Stimulated activated CD8-positive, alpha-beta memory T cell treated with anti-CD3 and anti-CD28 coated beads, Interleukin-7, amount 100 ng/mL, for 1 hour (primary cell): ENCODE measurements around the gene NHS.
"Not testable (repeated sequence)": the region's sequence is repeated elsewhere in the genome, so short reads cannot be mapped to it uniquely, and the experiment has no call there.

ENCODE experiments used
- DNase-seq, 2 donors: peaks; one replicate each; pipeline ENCODE4 v3.0.0-alpha.2; 2020; ENCODE audit warnings: low read depth in 2 of 2

Gene NHS

DNA sequence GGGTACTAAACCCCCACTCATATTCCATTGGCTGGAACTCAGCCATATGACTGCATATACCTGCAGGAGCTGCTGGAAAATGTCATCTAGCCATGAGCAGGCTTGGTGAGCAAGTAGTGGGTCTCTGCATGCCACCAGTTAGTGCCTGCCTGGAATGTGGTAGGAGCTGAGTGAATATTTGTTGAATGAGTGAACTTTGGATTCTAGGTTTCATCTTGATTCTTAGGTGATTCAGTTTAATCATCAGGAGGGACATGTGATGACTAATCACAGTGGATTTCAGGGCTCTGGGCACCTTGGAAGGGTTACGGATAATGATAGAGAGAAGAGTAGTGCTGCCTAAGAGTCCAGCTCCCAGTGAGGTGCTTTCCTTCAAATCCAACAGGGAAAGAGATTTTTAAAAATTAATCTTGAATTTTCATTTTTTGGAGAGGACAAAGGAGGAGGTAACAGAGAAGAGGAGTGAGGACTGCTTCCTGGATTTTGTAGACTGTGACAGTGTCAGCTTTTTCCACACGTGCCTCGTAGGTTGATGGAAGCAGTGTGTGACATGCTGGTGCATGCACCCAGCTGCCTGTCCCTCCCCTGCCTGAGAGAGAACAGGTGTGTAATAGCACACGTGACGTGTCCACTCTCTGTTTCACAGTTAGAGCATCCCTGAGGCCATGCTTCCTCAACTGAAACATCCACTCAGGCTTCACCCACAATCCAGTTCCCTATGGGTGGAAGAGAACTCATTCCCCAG lies 30.4 kb downstream of the NHS start:
- DNase-seq = no peak

DNA sequence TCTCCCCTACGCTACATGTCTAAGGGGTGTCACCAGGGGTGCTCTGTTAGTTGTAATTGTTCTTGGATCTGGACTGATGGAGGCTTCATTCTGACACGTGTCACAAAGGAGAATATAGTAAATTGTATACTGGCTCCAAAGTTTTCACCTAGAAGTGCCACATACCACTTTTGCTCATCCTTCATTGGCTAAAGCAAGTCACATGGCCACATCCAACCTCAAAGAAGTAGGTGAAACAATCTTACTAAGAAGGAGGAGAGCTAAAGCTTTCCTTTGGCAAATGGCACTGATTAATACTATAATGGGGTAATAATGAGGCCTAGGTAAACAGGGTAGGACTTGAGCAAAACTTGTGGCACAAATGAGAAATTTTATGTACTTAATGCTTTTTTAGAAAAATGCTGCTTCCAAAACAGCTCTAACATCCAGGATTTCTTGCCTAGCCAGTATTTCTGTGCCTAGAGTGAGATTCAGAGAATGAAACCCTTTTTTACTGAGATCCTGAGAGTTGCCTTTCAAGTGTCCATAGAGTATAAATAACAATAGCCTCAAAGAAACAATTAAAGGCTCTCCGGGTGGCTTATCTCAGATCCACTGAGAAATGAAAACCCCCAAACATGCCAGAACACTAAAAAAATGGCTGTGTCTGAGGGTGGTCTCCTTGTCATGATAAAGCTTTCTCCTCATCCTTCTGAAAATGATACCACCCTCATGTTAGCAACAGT lies 34.7 kb downstream of the NHS start:
- DNase-seq = no peak

DNA sequence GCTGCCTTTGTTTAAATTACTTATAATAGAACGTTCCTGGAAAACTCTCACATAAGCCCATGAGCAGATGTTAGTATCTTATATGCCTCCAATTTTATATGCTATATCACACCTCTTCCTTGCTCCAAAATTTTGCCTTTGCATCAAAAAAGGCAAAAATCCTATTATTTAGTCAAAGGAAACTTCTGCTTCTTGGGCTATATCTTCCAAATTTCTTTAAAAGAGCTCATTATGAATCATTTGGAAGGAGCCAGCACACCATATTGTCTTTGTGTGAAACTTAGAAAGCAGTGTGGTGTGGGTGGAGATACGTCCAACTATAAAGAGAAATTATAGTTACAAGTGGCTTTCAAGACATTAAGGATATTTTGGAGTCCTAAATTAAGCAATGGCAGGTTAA lies 35.7 kb downstream of the NHS start:
- DNase-seq = no peak

DNA sequence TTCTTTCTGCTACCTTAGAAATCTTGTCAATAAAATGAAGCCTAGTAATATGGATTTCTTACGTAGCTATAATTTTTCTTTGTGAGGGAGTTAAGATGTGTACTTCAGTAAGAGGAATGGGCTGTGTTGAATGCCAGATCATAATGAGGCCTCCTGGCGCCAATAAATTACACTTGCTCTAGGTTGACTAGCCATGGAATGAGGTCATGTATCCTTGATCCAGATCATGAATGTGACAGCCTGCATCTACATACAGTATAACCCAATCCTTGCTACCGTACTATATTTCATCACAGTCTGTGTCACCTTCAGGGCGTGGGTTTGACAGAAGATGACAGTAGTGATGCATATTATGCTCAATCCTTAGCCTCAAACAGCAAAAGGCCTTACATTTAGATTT lies 36.2 kb downstream of the NHS start:
- DNase-seq = no peak

DNA sequence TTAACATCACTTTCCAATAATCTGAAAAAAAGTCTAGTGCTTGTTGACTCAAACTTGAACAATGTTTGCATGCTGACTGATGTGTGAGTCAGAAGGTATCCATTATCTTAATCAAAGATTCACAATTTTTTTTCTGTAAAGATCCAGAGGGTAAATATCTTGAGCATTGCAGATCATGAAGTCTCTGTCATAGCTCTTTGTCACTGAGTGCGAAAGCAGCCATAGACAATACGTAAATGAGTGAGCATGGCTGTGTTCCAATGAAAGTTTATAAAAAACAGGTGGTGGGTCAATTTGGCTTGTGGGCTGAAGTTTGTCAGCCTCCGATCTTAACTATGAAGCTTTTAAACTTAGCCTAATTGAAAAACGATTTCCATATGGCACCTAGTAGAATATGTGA lies 37.7 kb downstream of the NHS start:
- no peak for DNase-seq

DNA sequence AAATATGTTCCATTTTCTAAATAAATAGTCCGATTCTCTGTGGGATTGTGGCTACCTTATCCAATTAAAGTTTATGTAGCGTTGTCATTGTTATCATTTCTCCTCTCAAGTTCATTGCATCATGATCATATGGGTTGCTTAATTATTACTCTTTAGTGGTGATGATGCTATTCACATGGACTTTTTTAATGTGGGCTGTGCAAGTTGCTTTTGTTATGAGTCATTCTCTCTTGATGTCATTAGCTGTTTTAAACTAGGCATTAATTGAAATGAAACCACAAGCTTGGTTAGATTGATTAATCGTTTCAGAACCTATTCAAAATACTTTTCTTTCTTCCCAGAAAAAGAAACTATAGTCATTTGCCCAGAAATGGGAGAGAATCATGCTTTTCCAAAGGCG lies 38.2 kb downstream of the NHS start:
- no peak for DNase-seq

DNA sequence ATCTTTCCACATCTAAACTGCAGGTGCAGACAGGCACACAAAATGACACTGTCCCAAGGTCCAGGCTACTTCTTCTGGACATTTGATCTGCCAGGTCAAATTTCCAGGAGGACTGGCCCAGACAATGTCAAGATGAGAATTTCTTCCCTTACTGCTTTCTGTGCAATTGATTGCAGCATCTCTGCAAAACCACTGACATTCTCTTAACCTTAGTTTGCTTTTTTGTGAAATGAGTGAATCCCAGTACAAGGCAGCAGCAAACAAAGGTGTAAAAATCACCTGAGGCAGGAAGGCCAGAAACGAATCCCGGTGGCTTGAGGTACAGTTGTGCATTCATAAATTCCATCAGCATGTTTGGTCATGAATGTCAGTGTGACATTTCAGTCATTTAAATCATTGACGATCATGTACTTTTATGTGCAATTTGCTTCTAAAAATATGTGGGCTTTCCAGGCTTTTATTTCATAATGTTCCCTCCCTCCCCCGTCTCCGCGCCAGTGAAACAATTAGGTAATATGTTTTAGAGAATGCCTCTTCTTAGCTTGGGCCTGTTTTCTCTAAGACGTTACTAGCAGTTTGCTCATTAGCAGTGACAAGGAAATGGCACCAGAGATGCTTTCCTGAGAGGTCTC lies 39.1 kb downstream of the NHS start:
- no peak for DNase-seq

DNA sequence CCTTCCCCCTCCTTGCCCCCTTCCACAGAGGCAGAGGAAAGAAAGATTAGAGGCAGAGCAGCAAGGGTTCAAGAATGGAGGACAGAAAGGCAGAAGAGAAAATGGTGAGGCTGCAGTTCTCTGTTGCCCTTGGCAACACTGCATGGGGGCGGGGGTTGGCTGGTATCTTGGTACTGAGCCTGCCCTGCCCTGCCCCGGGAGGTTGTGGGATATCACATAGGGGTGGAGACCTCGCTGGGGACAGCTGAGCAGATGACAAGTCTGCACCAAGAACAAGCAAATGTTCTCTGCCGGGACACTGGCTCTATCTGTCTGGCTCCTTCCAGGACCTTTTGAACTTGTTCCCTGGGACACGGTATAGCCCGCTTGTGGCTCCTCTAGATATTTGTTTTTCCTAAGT lies 39.8 kb downstream of the NHS start:
- no peak for DNase-seq

DNA sequence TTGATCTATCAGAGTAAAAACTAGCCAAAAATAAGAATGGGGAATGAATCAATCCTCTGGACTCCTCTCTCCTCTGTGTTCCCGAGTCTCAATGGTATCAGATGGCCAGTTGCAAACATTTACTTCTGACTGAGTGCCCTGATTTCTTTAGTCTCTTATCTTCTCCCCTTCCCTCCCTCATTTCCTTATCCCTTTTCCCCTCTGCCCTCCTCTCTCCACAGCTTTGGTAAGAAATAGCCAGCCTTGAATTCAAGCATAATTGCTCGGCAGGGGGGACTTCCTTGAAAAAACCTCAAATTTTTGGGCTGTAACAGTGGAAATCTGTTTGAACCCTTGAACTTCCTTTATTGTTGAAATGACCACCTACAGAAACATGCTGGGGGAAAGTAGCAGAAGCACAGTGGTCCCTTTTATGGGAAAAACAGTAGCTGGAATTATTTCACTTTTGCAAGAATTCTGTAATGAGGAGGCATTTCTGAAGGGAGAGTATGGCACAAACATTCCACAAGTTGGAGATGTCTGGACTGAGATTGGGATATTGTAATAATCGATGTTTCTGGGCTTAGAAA lies 40.3 kb downstream of the NHS start:
- DNase-seq = no peak

DNA sequence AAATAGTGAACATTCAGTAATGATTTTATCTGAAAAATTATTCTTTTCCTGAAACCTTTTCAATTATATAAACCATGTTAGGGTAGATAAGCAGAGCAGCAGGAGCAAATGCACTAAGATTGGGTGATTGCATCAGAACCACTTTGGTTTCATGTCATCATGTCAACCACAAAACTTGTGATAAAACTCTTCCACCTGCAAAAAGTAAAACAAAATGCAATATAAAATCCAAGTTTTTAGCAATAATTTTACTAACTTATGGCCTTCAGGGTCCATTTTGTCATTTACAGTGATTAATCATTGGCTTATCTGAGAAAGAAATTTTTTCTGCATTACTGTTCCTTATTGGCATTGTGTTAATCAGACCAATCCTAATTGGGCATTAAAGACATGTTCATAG lies 42.4 kb downstream of the NHS start:
- DNase-seq = no peak

DNA sequence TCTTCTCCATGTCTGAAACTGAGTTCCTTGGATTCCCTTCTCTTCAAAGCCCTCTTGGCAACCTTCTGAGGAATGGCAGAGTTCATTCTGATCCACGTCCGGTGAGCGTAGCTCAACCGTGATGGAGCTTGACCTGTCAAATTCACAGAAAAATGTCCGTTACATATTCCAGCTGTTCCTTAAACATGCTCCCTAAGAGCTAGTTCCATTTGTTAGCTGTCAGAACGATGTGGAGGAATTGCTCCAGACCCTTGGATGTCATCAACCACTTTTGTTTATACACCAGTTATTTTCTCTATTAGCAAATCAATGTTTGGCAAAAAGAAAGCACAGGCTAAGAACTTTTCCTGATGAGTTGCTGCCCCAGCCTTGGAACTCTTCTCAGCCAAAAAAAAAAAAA lies 50.1 kb downstream of the NHS start:
- no peak for DNase-seq

DNA sequence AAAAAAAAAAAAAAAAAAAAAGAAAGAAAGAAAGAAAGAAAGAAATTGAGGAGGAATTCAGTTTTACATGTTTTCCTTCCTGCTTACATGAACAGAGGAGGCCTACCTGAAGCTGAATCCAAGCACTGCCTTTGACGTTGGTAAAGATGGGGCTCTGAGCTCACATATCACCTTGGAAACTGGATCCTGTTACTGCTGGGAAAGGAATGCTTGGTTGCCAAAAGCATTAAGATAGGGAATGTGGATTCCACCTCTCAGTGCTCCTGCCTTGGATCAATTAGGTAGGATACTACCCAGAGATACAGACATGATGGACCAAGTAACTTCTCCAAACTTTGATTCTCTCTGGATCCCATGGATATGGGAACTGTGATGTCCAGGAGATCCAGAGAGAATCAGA lies 50.6 kb downstream of the NHS start:
- no peak for DNase-seq

DNA sequence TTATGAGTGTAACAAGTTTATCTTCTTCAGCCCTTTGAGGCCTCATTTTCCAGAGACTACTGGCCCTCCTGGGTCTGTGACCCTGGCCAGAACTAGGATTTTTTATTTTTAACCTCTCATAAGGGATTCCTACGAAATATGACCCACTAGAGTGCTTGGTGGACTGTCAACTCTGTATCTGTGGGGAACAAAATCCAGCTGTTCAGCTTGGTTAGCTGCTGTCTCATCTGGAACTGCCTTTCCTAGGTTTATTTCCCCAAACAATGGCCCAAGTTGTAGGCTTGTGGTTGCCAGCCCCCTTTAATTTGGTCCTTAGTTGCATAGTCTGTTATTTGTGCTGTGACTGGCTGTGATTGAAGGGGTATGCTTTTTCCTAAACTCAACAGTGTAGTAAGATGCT lies 56.2 kb downstream of the NHS start:
- DNase-seq = no peak

DNA sequence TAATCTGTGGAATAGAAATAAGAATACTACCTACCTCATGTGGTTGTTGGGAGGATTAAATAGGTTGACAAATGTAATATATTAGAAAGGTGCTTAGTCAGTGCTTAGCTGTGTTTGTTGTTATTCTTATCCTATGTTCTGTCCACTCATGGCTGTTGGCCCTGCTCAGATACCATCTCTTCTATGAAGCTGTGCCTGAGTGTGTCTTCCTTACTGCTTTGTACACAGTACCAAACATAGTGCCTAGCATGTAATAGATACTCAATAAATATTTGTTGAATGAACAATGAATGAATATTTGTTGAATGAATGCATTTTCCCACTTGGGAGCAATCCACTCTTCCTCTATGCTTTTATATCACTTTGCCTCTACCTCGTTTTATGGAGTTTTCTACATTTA lies 57.2 kb downstream of the NHS start:
- DNase-seq = no peak

DNA sequence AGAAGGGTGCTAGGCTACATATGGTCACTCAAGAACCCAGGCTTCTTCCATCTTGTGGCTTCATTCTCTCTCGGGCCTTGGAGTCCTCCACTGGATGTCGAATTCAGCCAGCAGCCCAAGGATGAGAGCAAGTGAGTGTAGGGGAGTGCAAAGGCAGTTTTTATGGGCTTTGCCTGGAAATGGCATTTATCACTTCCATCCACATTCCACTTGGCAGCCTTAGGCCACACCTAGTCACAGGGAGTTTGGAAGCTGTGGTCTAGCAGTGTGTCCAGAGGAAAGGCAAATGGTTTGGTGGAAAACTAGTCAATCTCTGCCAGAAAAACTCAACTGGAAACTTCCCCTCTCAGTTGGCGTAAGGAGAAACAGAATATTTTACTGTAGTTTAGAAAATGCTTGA lies 59.0 kb downstream of the NHS start:
- DNase-seq = no peak

DNA sequence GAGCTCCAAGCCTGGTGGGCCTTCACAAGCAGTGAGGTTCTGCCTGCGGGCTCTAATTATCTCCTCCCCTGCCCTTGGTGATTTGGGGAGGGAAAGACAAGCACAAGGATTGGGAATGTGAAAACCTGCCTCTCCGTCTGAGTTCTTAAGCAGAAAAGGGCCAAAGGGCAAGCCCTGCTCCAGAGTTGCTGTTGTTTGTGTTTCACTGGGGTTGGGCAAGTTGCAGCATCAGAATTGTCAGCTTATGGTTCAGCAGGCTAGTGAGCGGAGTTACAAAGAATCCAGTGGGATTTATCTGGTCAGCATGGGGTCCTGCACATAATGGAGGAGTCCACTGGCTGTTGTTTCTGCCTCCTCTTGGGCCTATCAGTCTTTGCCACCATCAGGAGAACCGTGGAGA lies 60.5 kb downstream of the NHS start:
- DNase-seq = no peak

DNA sequence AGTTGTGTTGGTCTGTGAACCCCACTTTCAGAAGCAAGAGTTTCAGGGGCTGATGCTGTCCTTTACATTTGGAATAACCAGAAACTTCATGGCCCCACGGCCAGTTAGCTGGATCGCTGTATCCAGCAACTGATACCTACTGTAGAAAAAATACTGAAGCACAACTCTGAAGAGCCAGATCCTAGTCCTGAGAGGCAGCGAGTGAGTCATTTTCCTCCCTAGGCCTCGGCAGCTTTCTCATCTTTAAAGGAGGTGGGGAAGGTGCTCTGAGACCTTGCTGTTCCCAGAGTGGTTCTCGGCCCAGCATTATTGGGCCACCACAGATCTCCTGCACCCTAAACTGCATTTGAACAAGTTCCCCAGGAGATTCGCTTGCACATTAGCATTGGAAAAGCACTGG lies 63.2 kb downstream of the NHS start:
- DNase-seq = no peak

DNA sequence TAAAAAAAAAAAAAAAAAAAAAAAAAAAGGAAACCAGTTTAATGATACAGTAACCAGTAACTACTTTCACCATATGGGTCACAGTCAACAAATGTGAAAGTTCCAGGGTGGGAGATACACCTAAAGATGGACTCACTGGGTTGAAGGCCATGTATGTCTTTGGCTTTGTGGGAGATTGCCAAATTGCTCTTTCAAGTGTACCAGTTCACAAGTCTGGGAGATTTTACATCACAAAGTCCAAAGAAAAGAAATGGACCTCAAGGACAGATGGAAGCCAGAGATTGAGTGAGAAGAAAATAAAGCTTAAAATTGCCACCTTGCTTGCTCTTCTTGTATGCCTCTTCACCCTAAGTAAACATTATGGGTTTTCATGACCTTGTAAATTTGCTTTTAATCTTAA lies 65.3 kb downstream of the NHS start:
- no peak for DNase-seq

DNA sequence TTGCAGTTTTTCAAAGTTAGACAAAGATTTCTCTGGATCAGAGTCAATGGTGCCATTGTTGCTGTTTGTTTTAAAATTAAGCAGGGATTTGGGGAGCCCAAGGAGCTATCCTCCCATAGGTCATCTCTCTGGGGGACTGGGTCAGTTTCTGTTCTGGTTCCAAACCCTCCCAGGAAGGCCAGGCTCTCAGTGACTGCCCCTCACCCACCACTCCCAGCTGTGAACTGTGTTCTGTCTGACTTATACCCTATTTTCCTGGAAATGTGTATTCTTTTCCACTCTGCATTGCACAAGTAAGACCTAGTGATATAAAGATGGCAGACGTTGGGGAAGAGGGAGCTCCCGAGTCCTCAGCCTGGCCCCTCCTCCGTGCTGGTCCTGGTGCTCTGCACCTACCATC lies 65.8 kb downstream of the NHS start:
- no peak for DNase-seq

DNA sequence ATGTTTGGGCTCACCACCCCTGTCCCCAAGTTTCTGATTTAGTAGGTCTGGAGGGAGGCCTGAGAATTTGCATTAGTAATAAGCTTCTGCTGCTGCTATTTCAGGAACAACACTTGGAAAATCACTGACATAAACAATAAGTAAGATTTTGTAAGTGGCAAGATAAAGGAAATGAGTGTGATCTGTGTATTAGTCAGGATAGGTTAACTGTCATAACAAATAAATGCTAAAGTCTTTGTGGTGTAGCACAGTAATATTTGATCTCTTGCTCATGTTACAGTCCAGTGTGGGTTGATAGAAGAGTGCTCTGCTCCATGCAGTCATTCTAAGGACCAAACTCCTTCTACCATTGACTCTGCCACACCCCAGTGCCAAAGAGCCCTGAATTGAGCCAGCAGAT lies 67.0 kb downstream of the NHS start:
- no peak for DNase-seq

DNA sequence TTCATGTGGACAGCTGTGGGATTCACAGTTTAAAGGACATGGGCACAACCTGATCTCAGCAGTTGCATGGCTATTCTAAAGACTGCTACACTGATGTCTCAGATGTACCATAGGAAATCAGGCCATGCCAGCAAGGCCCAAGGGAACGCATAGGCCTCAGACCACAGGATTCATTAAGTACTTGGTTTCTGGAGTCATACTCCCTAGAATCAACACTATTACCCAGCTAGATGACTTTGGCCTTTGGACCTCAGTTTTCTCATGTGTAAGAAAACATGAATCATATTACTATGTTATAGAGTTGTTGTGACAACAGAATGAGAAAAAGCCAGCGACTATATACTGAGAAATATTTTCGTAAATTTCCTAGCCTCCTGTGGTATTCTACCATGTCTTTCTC lies 67.9 kb downstream of the NHS start:
- no peak for DNase-seq

DNA sequence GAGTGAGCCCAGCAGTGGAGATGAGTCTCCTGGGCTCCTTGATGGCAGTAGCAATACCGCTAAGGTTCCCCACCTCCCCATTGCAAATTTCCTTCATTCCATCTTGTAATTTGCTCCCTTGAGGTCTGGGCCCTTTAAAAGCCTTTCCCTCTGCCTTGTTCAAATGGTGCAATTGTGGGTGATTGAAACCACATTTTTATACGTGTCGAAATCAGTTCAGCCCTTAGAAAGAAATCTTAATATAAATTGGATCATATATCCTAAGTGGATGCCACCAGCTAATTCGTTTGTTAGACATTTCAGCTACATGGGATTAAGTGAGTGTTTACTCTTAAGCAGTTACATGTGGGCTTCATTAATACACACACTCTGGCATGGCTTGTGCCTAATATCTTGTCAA lies 68.6 kb downstream of the NHS start:
- DNase-seq = no peak

DNA sequence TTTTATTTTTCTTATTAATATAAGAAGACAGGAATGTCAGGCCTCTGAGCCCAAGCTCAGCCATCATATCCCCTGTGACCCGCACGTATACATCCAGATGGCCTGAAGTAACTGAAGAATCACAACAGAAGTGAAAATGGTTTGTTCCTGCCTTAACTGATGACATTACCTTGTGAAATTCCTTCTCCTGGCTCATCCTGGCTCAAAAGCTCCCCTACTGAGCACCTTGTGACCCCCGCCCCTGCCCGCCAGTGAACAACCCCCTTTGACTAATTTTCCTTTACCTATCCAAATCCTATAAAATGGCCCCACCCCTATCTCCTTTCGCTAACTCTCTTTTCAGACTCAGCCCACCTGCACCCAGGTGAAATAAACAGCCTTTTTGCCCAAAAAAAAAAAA lies 71.3 kb downstream of the NHS start:
- DNase-seq = not testable (repeated sequence)
